Activated naive CD4-positive, alpha-beta T cell treated with anti-CD3 and anti-CD28 coated beads, Interleukin-2, amount 50 U/mL, for 16 hours (primary cell): ENCODE results near the gene SEPTIN1.

Experiments
- DNase-seq: peaks from one replicate; pipeline ENCODE4 v3.0.0-alpha.2; 2020

SEPTIN1 gene

GRCh38 chr16:30382111-30382881 lies at the start of gene SEPTIN1:
Gene SEPTIN1 (minus strand): TSS chr16:30382561. CDS start chr16:30382542, 19 bp downstream.
- DNase-seq, result peak; percentile 73

GRCh38 chr16:30430428-30430970 lies 48.1 kb upstream of the SEPTIN1 start:
- no peak for DNase-seq

GRCh38 chr16:30429678-30430427 lies 47.5 kb upstream of the SEPTIN1 start, which contains the start of gene DCTPP1:
Gene DCTPP1 (minus strand): TSS chr16:30430030. CDS start chr16:30429980, 50 bp downstream.
- peak; percentile 97 for DNase-seq

GRCh38 chr16:30429418-30429677 lies 47.0 kb upstream of the SEPTIN1 start:
- no peak for DNase-seq

- DNase-seq, result no peak
These were observed 45.7 kb upstream of the SEPTIN1 start for GRCh38 chr16:30428055-30428454.

- no peak for DNase-seq
These were observed 38.6 kb upstream of the SEPTIN1 start for GRCh38 chr16:30421010-30421409.

- DNase-seq, result peak; percentile 15
These were observed 36.2 kb upstream of the SEPTIN1 start for GRCh38 chr16:30418350-30419181.

GRCh38 chr16:30417529-30418349 lies 35.4 kb upstream of the SEPTIN1 start:
- DNase-seq, result peak; percentile 91

GRCh38 chr16:30416624-30417528 lies 34.5 kb upstream of the SEPTIN1 start:
- DNase-seq, result no peak

GRCh38 chr16:30416047-30416603 lies 33.8 kb upstream of the SEPTIN1 start:
- DNase-seq, result no peak

GRCh38 chr16:30414159-30414558 lies 31.8 kb upstream of the SEPTIN1 start:
- DNase-seq, result no peak

GRCh38 chr16:30413112-30413806 lies 30.9 kb upstream of the SEPTIN1 start:
- DNase-seq, result no peak

- peak; percentile 89 for DNase-seq
These were observed 27.0 kb upstream of the SEPTIN1 start for GRCh38 chr16:30409125-30410060.

GRCh38 chr16:30407804-30408534 lies 25.6 kb upstream of the SEPTIN1 start:
- DNase-seq, result no peak

GRCh38 chr16:30407102-30407803 lies 24.9 kb upstream of the SEPTIN1 start, which contains the start of gene ZNF771:
Gene ZNF771 (plus strand): TSS chr16:30407606. CDS start chr16:30408054, 448 bp downstream.
- DNase-seq, result peak; percentile 93

GRCh38 chr16:30406795-30407101 lies 24.4 kb upstream of the SEPTIN1 start:
- no peak for DNase-seq

- DNase-seq, result no peak
These were observed 19.5 kb upstream of the SEPTIN1 start for GRCh38 chr16:30401768-30402425.
